HG02759 (cell line): Measurements from ENCODE around the gene FSD1L.

Source experiments
- ATAC-seq: cut with Tn5 transposase; IDR thresholded peaks from one replicate; pipeline ENCODE4 v1.9.1; 2021; ENCODE audit warnings: mild to moderate bottlenecking, moderate library complexity; ENCODE audit not compliant: unreplicated experiment

Gene FSD1L

GRCh38 chr9:105435453-105435852 is 12.4 kb upstream of the FSD1L start:
- ATAC-seq = no peak

GRCh38 chr9:105436783-105437182 is 11.1 kb upstream of the FSD1L start:
- no peak for ATAC-seq

- ATAC-seq = no peak
These were observed 10.1 kb upstream of the FSD1L start for GRCh38 chr9:105437704-105438103.

GRCh38 chr9:105438141-105438806 is 9.6 kb upstream of the FSD1L start:
- ATAC-seq = no peak

- no peak for ATAC-seq
These were observed 8.4 kb upstream of the FSD1L start for GRCh38 chr9:105439428-105439827.

GRCh38 chr9:105441616-105442160 is 6.1 kb upstream of the FSD1L start:
- ATAC-seq = no peak

GRCh38 chr9:105443121-105443520 is 4.7 kb upstream of the FSD1L start:
- ATAC-seq = no peak

GRCh38 chr9:105444130-105444529 is 3.7 kb upstream of the FSD1L start:
- no peak for ATAC-seq

GRCh38 chr9:105445203-105445881 is 2.5 kb upstream of the FSD1L start:
- no peak for ATAC-seq

- ATAC-seq = no peak
These were observed 434 bp upstream of the FSD1L start for GRCh38 chr9:105447386-105447813.

GRCh38 chr9:105449081-105449480 is 1.2 kb downstream of the FSD1L start:
- no peak for ATAC-seq

GRCh38 chr9:105452185-105452584 is 4.4 kb downstream of the FSD1L start:
- ATAC-seq = no peak

GRCh38 chr9:105455836-105456475 is 8.1 kb downstream of the FSD1L start:
- no peak for ATAC-seq

- no peak for ATAC-seq
These were observed 9.9 kb downstream of the FSD1L start for GRCh38 chr9:105457560-105458294.

GRCh38 chr9:105458404-105458803 is 10.6 kb downstream of the FSD1L start:
- ATAC-seq = no peak

- no peak for ATAC-seq
These were observed 11.5 kb downstream of the FSD1L start for GRCh38 chr9:105459336-105459735.

GRCh38 chr9:105466898-105467455 is 19.1 kb downstream of the FSD1L start:
- no peak for ATAC-seq

- no peak for ATAC-seq
These were observed 21.0 kb downstream of the FSD1L start for GRCh38 chr9:105468875-105469274.

- no peak for ATAC-seq
These were observed 25.4 kb downstream of the FSD1L start for GRCh38 chr9:105473221-105473620.

- no peak for ATAC-seq
These were observed 27.5 kb downstream of the FSD1L start for GRCh38 chr9:105475302-105475701.

- ATAC-seq = no peak
These were observed 32.0 kb downstream of the FSD1L start for GRCh38 chr9:105479846-105480245.
